Stimulated activated CD8-positive, alpha-beta memory T cell treated with anti-CD3 and anti-CD28 coated beads, Interleukin-4, amount 100 ng/mL, for 48 hours (primary cell): ENCODE results near the gene CTTNBP2NL.

Experiments used
- DNase-seq: peaks from one replicate; pipeline ENCODE4 v3.0.0-alpha.2; 2020

CTTNBP2NL gene

DNA sequence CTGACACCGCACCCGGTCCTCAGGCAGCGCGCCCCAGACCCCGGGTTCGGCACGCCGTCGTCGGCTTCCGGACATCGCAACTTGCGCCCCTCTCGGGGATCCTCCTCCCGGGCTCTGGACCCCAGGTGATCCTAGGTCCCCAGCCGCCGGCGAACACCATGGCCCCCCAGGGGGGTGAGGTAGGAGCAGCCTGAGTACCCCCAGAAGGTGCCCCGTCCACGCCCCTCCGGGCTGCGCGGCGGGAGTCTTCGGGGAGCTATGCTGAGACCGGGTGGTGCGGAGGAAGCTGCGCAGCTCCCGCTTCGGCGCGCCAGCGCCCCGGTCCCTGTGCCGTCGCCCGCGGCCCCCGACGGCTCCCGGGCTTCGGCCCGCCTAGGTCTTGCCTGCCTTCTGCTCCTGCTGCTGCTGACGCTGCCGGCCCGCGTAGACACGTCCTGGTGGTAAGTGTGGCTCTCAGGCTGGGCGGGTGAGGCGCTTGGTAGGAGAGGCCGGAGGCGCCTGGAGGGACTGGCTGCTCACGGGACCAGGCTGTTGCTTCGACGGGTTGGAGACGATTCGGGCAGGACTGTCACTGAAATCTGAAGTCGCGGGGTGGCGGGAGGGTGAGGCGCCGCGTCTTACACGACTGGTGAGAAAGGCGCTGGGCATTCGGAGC lies 113.1 kb downstream of the CTTNBP2NL start:
- DNase-seq: peak; percentile 30

DNA sequence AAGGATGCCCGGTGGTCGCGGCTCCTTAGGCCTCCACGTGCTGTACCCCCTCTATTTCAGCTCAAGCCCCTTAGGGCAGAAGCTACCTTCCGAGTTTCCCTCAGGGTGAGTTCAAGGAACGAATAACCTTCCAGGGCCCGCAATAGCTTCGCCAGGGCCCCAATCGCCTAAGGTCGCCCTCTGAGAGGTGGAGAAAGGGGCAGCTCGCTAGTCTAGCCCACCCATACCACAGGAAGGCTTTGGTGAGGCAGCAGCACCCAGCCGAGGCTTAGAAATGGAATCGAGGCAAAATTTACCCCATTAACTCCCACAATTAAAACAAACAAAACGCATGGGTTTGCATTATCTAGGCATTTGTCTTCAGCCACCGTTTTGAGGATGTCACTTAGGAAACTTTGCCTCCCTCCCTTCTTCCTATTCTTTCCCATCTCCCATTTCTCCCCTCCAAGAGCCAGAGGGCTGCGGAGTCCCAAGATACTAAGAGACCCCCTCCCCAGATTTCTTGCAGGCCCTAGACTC lies 113.7 kb downstream of the CTTNBP2NL start:
- no peak for DNase-seq

DNA sequence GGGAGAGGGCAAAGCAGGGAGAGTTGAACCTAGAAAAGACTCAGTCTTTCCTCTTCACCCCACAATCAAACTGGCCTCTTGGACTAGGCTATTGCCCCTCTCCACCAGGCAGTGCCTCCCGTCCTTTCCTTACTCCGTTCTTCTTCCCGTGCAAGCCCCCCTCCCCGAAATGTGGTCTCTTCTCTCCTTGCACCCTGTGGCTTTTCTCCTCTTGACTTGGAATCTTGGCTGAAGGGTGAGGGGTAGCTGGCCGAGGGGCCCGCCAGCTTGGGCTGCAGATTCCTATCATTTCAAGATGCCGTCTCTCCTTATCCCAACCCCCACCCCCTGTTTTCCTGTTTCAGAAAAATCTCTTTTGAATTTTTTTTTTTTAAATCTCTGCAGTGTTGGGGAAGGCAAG lies 114.3 kb downstream of the CTTNBP2NL start:
- DNase-seq: no peak
